HepG2 (cell line): Measurements from ENCODE around the gene EIF3L. TPM values are rescaled to one million over a fixed set of nuclear protein-coding genes. Genes with fewer than 3 reads are reported as not detected.
A peak's percentile ranks its signal among the peaks of the same experiment; 100 is the strongest.

Experiments used
- ARID4A ChIP-seq: sonication (generic); formaldehyde crosslinking; IDR thresholded peaks from 2 replicates; pipeline ENCODE4 v1.5.0; 2020; ENCODE audit warnings: mild to moderate bottlenecking, missing genetic modification reagents, borderline replicate concordance
- HDAC1 ChIP-seq: sonication (generic); formaldehyde crosslinking; IDR thresholded peaks from 2 replicates; pipeline ENCODE4 v1.5.1; 2020; ENCODE audit warnings: mild to moderate bottlenecking, missing genetic modification reagents
- HHEX ChIP-seq: IDR thresholded peaks from 2 replicates; pipeline ENCODE4 v1.6.1; 2016; ENCODE audit warnings: control low read depth
- MED13 ChIP-seq: sonication (generic); formaldehyde crosslinking; IDR thresholded peaks from 2 replicates; pipeline ENCODE4 v1.5.0; 2020; ENCODE audit warnings: missing genetic modification reagents
- SALL1 ChIP-seq: sonication (generic); formaldehyde crosslinking; IDR thresholded peaks from 2 replicates; pipeline ENCODE4 v1.8.0; 2022; ENCODE audit warnings: mild to moderate bottlenecking, missing genetic modification reagents
- SOX6 ChIP-seq, 2 experiments: fragments of 450-650 bp in 1 of 2; sonication (generic) in 1 of 2; formaldehyde crosslinking in 1 of 2; IDR thresholded peaks; 2 replicates each; pipeline versions ENCODE4 v1.4.0 to v1.6.1; 2017 to 2020; ENCODE audit warnings: antibody characterized with exemption in 1 of 2, mild to moderate bottlenecking in 1 of 2, missing genetic modification reagents in 1 of 2
- SP4 ChIP-seq: sonication (generic); formaldehyde crosslinking; IDR thresholded peaks from 2 replicates; pipeline ENCODE4 v1.8.1; 2023; ENCODE audit warnings: mild to moderate bottlenecking, missing genetic modification reagents
- ZFX ChIP-seq: sonication (generic); formaldehyde crosslinking; IDR thresholded peaks from 2 replicates; pipeline ENCODE4 v1.4.0; 2020; ENCODE audit warnings: mild to moderate bottlenecking, low read depth, missing genetic modification reagents, moderate library complexity
- ZNF331 ChIP-seq: sonication (generic); formaldehyde crosslinking; IDR thresholded peaks from 2 replicates; pipeline ENCODE4 v1.4.0; 2020; ENCODE audit warnings: missing genetic modification reagents
- ZNF788 ChIP-seq: sonication (generic); formaldehyde crosslinking; IDR thresholded peaks from 2 replicates; pipeline ENCODE4 v1.5.0; 2020; ENCODE audit warnings: mild to moderate bottlenecking, missing genetic modification reagents, borderline replicate concordance
- ZNF891 ChIP-seq: sonication (generic); formaldehyde crosslinking; IDR thresholded peaks from 2 replicates; pipeline ENCODE4 v1.5.0; 2020; ENCODE audit warnings: mild to moderate bottlenecking, missing genetic modification reagents
- polyA plus RNA-seq, 8 experiments: library from polyadenylated mRNA; depleted of rRNA in 3 of 8; stranded (reverse) in 7 of 8; unstranded in 1 of 8; fragments of >200 nt; fragmentation: Illumina TruSeq in 4 of 8; extraction: Trizol in 4 of 8; gene quantifications; 2 replicates each; pipeline versions ENCODE4 v1.2.1 to v1.2.3, GENCODE V29; 2011 to 2016; ENCODE audit warnings: low read depth in 4 of 8, missing spikeins in 1 of 8, mixed read lengths in 1 of 8; ENCODE audit not compliant: insufficient read depth in 1 of 8
- total RNA-seq, 5 experiments: library from RNA; depleted of rRNA; stranded (reverse); fragments of >200 nt; fragmentation: Illumina TruSeq; extraction: Trizol; gene quantifications; 2 replicates each; pipeline ENCODE4 v1.2.3, GENCODE V29; 2016; ENCODE audit warnings: low read depth in 1 of 5
- TF ChIP-seq, protein P1 (sequence below): sonication (generic); formaldehyde crosslinking; IDR thresholded peaks from 2 replicates; pipeline ENCODE4 v1.9.0; 2022; ENCODE audit warnings: missing genetic modification reagents, mild to moderate bottlenecking, borderline replicate concordance
- TF ChIP-seq, protein P2 (sequence below): sonication (generic); formaldehyde crosslinking; conservative IDR thresholded peaks from 2 replicates; pipeline ENCODE4 v1.4.0; 2020; ENCODE audit warnings: mild to moderate bottlenecking, missing genetic modification reagents, moderate library complexity
- TF ChIP-seq, protein P3 (sequence below): sonication (generic); formaldehyde crosslinking; IDR thresholded peaks from 2 replicates; pipeline ENCODE4 v1.5.1; 2020; ENCODE audit warnings: mild to moderate bottlenecking, missing genetic modification reagents, moderate library complexity

EIF3L gene
- total and polyA plus RNA-seq, 2 of the 13 experiments (the other 11 are each of a cell fraction or from before 2014, with no cell fraction given) = 514 to 793 TPM

- TF ChIP-seq ARID4A (peak; percentile 35; the same call in 1 of the 2 replicates), ZNF891 (CRISPR knock-in tag) (no peak), HDAC1 (CRISPR knock-in tag) (0 out of 2 replicates have a peak, but pooled peaks have one; percentile 16), ZNF331 (CRISPR knock-in tag) (peak; percentile 62; the same call in 1 of the 2 replicates), SP4 (CRISPR knock-in tag) (no peak), ZFX (peak; percentile 36; the same call in 1 of the 2 replicates), MED13 (CRISPR knock-in tag) (no peak), ZNF788 (CRISPR knock-in tag) (0 out of 2 replicates have a peak, but pooled peaks have one; percentile 37), SALL1 (CRISPR knock-in tag) (peak; percentile 28; the same call in 1 of the 2 replicates), HHEX (CRISPR knock-in tag) (no peak), SOX6 (IDR thresholded peaks at IDR 0.05) (no peak), SOX6 (CRISPR knock-in tag; IDR thresholded peaks at IDR 0.05) (peak; percentile 28; the same call in 1 of the 2 replicates)
- TF ChIP-seq, protein P1, sequence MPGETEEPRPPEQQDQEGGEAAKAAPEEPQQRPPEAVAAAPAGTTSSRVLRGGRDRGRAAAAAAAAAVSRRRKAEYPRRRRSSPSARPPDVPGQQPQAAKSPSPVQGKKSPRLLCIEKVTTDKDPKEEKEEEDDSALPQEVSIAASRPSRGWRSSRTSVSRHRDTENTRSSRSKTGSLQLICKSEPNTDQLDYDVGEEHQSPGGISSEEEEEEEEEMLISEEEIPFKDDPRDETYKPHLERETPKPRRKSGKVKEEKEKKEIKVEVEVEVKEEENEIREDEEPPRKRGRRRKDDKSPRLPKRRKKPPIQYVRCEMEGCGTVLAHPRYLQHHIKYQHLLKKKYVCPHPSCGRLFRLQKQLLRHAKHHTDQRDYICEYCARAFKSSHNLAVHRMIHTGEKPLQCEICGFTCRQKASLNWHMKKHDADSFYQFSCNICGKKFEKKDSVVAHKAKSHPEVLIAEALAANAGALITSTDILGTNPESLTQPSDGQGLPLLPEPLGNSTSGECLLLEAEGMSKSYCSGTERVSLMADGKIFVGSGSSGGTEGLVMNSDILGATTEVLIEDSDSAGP (CRISPR knock-in tag) = peak; percentile 96
- TF ChIP-seq, protein P2, sequence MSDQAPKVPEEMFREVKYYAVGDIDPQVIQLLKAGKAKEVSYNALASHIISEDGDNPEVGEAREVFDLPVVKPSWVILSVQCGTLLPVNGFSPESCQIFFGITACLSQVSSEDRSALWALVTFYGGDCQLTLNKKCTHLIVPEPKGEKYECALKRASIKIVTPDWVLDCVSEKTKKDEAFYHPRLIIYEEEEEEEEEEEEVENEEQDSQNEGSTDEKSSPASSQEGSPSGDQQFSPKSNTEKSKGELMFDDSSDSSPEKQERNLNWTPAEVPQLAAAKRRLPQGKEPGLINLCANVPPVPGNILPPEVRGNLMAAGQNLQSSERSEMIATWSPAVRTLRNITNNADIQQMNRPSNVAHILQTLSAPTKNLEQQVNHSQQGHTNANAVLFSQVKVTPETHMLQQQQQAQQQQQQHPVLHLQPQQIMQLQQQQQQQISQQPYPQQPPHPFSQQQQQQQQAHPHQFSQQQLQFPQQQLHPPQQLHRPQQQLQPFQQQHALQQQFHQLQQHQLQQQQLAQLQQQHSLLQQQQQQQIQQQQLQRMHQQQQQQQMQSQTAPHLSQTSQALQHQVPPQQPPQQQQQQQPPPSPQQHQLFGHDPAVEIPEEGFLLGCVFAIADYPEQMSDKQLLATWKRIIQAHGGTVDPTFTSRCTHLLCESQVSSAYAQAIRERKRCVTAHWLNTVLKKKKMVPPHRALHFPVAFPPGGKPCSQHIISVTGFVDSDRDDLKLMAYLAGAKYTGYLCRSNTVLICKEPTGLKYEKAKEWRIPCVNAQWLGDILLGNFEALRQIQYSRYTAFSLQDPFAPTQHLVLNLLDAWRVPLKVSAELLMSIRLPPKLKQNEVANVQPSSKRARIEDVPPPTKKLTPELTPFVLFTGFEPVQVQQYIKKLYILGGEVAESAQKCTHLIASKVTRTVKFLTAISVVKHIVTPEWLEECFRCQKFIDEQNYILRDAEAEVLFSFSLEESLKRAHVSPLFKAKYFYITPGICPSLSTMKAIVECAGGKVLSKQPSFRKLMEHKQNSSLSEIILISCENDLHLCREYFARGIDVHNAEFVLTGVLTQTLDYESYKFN (CRISPR knock-in tag) = 0 out of 2 replicates have a peak, but pooled peaks have one; percentile 43
- TF ChIP-seq, protein P3, sequence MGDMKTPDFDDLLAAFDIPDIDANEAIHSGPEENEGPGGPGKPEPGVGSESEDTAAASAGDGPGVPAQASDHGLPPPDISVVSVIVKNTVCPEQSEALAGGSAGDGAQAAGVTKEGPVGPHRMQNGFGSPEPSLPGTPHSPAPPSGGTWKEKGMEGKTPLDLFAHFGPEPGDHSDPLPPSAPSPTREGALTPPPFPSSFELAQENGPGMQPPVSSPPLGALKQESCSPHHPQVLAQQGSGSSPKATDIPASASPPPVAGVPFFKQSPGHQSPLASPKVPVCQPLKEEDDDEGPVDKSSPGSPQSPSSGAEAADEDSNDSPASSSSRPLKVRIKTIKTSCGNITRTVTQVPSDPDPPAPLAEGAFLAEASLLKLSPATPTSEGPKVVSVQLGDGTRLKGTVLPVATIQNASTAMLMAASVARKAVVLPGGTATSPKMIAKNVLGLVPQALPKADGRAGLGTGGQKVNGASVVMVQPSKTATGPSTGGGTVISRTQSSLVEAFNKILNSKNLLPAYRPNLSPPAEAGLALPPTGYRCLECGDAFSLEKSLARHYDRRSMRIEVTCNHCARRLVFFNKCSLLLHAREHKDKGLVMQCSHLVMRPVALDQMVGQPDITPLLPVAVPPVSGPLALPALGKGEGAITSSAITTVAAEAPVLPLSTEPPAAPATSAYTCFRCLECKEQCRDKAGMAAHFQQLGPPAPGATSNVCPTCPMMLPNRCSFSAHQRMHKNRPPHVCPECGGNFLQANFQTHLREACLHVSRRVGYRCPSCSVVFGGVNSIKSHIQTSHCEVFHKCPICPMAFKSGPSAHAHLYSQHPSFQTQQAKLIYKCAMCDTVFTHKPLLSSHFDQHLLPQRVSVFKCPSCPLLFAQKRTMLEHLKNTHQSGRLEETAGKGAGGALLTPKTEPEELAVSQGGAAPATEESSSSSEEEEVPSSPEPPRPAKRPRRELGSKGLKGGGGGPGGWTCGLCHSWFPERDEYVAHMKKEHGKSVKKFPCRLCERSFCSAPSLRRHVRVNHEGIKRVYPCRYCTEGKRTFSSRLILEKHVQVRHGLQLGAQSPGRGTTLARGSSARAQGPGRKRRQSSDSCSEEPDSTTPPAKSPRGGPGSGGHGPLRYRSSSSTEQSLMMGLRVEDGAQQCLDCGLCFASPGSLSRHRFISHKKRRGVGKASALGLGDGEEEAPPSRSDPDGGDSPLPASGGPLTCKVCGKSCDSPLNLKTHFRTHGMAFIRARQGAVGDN (CRISPR knock-in tag) = peak; percentile 62
Measured at GRCh38 chr22:37822079-37822833, 27.0 kb upstream of the EIF3L start (continued).
